ENCODE data around the gene CPN1.
"Not testable (repeated sequence)": the region's sequence is repeated elsewhere in the genome, so short reads cannot be mapped to it uniquely, and the experiment has no call there.

CPN1 gene

DNA sequence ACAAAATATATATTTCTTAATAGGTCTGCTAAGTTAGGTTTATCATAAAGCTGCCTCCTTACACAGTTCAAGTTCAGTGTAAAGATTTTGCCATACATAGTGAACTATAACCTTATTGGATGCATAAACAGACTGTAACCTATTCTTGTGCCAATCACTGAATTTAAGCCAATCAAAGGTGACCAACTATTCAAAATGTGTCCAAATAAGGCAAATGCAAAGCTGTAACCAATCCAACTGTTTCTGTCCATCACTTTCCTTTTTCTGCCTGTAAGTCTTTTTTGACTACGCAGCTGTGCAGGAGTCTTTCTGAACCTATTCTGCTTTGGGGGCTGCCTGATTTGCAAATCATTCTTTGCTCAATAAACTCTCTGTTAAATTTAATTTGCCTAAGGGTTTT is 60.3 kb downstream of the CPN1 start:
- no peak overlapping the region for H3K27ac ChIP-seq
- no peak for TF ChIP-seq ZFX (IDR thresholded peaks at IDR 0.05)
- TF ChIP-seq, protein P1, sequence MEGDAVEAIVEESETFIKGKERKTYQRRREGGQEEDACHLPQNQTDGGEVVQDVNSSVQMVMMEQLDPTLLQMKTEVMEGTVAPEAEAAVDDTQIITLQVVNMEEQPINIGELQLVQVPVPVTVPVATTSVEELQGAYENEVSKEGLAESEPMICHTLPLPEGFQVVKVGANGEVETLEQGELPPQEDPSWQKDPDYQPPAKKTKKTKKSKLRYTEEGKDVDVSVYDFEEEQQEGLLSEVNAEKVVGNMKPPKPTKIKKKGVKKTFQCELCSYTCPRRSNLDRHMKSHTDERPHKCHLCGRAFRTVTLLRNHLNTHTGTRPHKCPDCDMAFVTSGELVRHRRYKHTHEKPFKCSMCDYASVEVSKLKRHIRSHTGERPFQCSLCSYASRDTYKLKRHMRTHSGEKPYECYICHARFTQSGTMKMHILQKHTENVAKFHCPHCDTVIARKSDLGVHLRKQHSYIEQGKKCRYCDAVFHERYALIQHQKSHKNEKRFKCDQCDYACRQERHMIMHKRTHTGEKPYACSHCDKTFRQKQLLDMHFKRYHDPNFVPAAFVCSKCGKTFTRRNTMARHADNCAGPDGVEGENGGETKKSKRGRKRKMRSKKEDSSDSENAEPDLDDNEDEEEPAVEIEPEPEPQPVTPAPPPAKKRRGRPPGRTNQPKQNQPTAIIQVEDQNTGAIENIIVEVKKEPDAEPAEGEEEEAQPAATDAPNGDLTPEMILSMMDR (conservative IDR thresholded peaks at IDR 0.05), result no peak

DNA sequence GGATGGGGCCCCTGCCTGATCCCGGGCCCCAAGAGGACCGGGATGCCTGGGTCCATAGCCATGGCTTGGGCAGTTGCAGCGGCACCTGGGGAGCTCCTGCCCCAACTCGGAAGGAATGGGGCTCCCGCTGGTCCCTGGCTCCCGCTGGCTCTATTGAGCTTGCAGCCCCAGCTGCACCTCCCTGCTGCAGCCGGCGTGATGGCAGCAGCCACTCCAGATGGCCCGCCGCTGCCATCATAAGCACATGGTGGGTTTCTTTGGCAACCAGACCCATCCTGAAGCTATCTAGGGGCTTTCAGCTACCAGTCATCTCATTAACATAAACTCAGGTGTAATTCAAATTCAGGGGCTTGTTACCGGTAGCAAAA is 60.8 kb downstream of the CPN1 start:
- no peak for TF ChIP-seq ZFX (IDR thresholded peaks at IDR 0.05)
- TF ChIP-seq, protein P1 (conservative IDR thresholded peaks at IDR 0.05), result no peak
- H3K27ac ChIP-seq, result no peak overlapping the region

DNA sequence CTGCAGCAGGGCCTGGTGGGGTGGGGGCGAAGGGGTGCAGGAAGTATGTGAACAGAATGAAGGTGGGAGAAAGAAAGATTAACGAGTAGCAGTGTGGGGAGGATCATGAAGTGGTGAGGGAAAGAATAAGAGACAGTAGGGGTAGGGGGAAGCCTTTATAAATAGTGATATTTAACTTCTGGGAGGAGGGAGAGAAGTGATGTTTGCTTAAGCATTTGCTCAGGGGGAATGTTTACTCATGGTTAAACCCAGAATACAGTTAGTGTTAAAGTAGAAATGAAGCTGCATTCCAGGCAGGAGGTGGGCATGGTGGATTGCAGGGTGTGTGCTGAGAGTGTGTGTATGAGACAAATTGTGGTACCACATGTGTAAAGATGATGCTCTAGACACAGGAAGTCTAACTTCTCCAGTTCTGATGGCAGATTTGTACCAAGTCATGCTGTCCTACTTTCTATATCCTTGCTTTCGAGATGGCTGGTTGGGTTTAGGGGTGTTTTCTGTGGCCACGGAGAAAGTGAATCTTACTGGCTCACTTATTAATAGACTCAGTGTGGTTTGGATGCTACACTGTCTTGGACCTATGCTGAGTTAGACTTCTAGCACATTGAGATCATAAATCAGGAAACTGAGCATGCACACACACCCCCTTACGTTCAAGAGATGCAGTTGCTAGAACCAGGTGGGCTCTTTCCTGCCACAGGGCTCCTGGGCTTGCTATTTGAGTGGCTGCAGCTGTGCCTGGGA is 61.4 kb downstream of the CPN1 start:
- TF ChIP-seq ZFX (IDR thresholded peaks at IDR 0.05), result no peak
- TF ChIP-seq, protein P1 (conservative IDR thresholded peaks at IDR 0.05), result no peak
- H3K27ac ChIP-seq, result no peak overlapping the region

DNA sequence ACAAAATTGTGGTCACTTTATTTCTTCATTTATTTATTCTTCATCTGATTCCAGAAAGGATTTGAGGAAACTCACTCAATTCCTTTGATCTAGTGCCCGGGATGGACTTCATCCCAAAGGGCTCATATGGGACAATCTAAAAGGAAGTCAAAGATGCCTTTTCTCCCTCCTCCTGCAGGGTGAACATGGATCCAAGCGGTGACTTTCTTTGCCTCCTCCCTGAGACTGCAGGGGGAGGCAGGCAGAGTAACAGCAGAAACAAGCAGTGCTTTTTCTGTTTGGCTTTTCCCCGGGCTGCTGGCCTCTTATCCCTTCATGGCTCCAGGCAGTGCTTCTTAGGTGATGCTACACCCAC is 61.9 kb downstream of the CPN1 start:
- H3K27ac ChIP-seq, result no peak overlapping the region
- TF ChIP-seq, protein P1 (conservative IDR thresholded peaks at IDR 0.05), result no peak
- no peak for TF ChIP-seq ZFX (IDR thresholded peaks at IDR 0.05)

DNA sequence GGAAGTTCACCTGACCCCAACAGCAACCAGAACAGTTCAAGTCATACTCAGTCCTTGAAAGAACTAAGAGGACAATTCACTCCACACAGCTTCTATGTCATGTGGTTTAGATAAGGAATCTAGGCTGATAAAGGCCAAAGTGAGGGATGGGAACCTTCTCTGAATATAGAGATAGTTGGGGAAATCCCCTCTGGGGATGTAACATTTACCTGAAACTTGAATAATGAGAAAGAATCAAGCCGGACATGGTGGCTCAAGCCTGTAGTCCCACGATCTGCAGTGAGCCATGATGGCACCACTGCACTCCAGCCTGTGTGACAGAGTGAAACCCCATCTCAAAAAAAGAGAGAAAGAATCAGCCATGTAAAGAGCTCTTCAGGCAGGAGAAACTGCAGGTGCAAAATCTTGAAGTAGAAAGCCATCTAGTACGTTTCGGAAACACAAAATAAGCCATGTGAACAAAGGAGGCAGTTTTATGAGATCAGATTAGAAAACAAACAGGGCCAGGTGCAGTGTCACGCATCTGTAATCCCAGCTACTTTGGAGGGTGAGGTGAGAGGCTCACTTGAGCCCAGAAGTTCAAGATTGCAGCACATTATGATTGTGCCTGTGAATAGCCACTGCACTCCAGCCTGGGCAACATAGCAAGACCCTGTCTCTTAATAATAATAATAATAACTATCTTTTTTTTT is 67.5 kb downstream of the CPN1 start:
- no peak overlapping the region for H3K27ac ChIP-seq
- TF ChIP-seq, protein P1 (conservative IDR thresholded peaks at IDR 0.05), result no peak
- no peak for TF ChIP-seq ZFX (IDR thresholded peaks at IDR 0.05)

DNA sequence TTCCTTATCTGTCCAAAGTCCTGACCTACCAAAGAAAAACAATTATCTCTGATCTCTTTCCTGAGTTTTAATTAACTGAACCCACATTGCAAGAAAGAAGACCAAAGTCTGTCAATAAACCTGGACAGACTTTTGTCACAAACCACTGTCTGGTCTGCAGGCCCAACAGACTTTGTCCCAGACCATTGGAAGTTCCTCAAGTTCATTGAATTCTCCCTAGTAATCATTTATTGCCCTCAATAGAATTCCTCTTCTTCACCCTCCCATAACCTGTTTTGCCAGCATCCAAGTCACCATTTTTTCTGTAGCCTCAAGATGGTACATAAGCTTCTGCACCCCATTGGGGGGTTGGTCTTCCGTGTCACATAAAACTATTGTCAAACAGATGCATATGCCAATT is 68.0 kb downstream of the CPN1 start:
- no peak for TF ChIP-seq ZFX (IDR thresholded peaks at IDR 0.05)
- TF ChIP-seq, protein P1 (conservative IDR thresholded peaks at IDR 0.05), result no peak
- H3K27ac ChIP-seq, result no peak overlapping the region

DNA sequence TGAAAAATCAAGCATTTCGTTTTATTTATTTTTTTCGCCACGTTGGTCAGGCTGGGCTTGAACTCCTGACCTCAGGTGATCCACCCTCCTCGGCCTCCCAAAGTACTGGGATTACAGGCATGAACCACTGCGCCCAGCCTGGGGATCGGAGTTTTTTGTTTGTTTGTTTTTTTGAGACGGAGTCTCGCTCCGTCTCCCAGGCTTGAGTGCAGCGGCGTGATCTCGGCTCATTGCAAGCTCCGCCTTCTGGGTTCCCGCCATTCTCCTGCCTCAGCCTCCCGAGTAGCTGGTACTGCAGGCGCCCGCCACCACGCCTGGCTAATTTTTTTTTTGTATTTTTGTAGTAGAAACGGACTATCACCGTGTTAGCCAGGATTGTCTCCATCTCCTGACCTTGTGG is 69.8 kb downstream of the CPN1 start:
- H3K27ac ChIP-seq, result not testable (repeated sequence)
